DOHH2 (cell line): Measurements from ENCODE around the gene GRAMD2B.
"Not testable (repeated sequence)": the region's sequence is repeated elsewhere in the genome, so short reads cannot be mapped to it uniquely, and the experiment has no call there.

Experiments used
- H3F3A ChIP-seq: fragments of 200-600 bp; sonication (generic), shearing (Covaris generic); 2 replicates; pipeline ENCODE4 v1.6.0; 2016; ENCODE audit warnings: antibody characterized with exemption, mild to moderate bottlenecking; ENCODE audit not compliant: control insufficient read depth, insufficient read depth
- H3K27ac ChIP-seq: fragments of 200-600 bp; sonication (generic); 2 replicates; pipeline ENCODE4 v1.5.1; 2014; ENCODE audit warnings: low read depth, mild to moderate bottlenecking, low read length, moderate library complexity
- H3K27me3 ChIP-seq: fragments of 200-600 bp; sonication (generic); 2 replicates; pipeline ENCODE4 v1.6.1; 2014; ENCODE audit warnings: mild to moderate bottlenecking, low read length, mixed read lengths; ENCODE audit not compliant: control insufficient read depth
- H3K36me3 ChIP-seq: fragments of 200-600 bp; sonication (generic); 2 replicates; pipeline ENCODE4 v1.6.1; 2014; ENCODE audit warnings: mild to moderate bottlenecking, low read length, moderate library complexity, mixed read lengths; ENCODE audit not compliant: control insufficient read depth
- H3K4me1 ChIP-seq: fragments of 200-600 bp; sonication (generic); 2 replicates; pipeline ENCODE4 v1.6.1; 2014; ENCODE audit warnings: mild to moderate bottlenecking, low read length, mixed read lengths; ENCODE audit not compliant: control insufficient read depth
- H3K4me2 ChIP-seq: fragments of 200-600 bp; sonication (generic); 2 replicates; pipeline ENCODE4 v1.6.0; 2014; ENCODE audit warnings: mild to moderate bottlenecking, low read length, moderate library complexity
- H3K4me3 ChIP-seq: fragments of 200-600 bp; sonication (generic); 2 replicates; pipeline ENCODE4 v1.5.1; 2014; ENCODE audit warnings: mild to moderate bottlenecking, low read length, mixed read lengths
- H3K79me2 ChIP-seq: fragments of 200-600 bp; sonication (generic); 2 replicates; pipeline ENCODE4 v1.6.1; 2014; ENCODE audit warnings: mild to moderate bottlenecking, low read length, mixed read lengths; ENCODE audit not compliant: control insufficient read depth
- H3K9me2 ChIP-seq: fragments of 200-600 bp; sonication (generic); replicated peaks from 2 replicates; pipeline ENCODE4 v1.6.1; 2014; ENCODE audit warnings: mild to moderate bottlenecking, low read length, mixed read lengths; ENCODE audit not compliant: control insufficient read depth
- H3K9me3 ChIP-seq: fragments of 200-600 bp; sonication (generic); 2 replicates; pipeline ENCODE4 v1.6.1; 2014; ENCODE audit warnings: antibody characterized with exemption, low read length, mixed read lengths; ENCODE audit not compliant: control insufficient read depth, insufficient read depth
- H4K20me1 ChIP-seq: fragments of 200-600 bp; sonication (generic); 2 replicates; pipeline ENCODE4 v1.6.0; 2014; ENCODE audit warnings: low read depth, mild to moderate bottlenecking, antibody characterized with exemption, low read length, moderate library complexity; ENCODE audit not compliant: control insufficient read depth, insufficient read depth
- EZH2phosphoT487 ChIP-seq: fragments of 200-600 bp; sonication (generic); IDR thresholded peaks from 2 replicates; pipeline ENCODE4 v1.6.1; 2017; ENCODE audit warnings: borderline replicate concordance, mild to moderate bottlenecking, antibody characterized with exemption, low read length, moderate library complexity, mixed read lengths
- TF ChIP-seq, protein P1 (sequence below): fragments of 200-600 bp; sonication (generic); IDR thresholded peaks from one replicate; pipeline ENCODE4 v1.5.1; 2014; ENCODE audit warnings: antibody characterized with exemption, mild to moderate bottlenecking, low read depth, low read length; ENCODE audit not compliant: poor library complexity, severe bottlenecking

GRAMD2B gene

DNA sequence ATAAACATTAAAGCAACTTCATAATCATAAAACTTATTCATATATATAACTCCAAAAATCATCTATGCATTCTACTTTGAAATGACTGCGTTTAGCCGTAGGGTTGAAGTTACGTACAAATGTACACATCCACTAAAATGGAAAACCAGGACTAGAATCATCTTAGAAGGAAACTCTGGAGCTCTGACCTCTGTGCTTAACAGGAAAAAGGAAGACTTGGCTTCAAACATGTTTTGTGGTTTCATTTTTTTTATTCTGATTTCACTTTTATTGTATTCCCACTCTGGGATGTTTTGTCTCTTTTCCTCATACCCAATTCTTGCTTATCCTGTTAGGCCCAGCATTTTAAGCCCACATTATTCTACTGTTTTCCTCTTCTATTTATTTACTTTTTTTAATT is 44.9 kb downstream of the GRAMD2B start:
- H3K4me2 ChIP-seq = no peak overlapping the region
- H3F3A ChIP-seq = no peaks in the 10 kb centered on the region
- no peak overlapping the region for H3K4me3 ChIP-seq
- no peaks in the 10 kb centered on the region for H4K20me1 ChIP-seq
- H3K9me3 ChIP-seq = no peaks in the 10 kb centered on the region
- H3K27ac ChIP-seq = no peak overlapping the region
- TF ChIP-seq EZH2phosphoT487 = no peak
- TF ChIP-seq, protein P1, sequence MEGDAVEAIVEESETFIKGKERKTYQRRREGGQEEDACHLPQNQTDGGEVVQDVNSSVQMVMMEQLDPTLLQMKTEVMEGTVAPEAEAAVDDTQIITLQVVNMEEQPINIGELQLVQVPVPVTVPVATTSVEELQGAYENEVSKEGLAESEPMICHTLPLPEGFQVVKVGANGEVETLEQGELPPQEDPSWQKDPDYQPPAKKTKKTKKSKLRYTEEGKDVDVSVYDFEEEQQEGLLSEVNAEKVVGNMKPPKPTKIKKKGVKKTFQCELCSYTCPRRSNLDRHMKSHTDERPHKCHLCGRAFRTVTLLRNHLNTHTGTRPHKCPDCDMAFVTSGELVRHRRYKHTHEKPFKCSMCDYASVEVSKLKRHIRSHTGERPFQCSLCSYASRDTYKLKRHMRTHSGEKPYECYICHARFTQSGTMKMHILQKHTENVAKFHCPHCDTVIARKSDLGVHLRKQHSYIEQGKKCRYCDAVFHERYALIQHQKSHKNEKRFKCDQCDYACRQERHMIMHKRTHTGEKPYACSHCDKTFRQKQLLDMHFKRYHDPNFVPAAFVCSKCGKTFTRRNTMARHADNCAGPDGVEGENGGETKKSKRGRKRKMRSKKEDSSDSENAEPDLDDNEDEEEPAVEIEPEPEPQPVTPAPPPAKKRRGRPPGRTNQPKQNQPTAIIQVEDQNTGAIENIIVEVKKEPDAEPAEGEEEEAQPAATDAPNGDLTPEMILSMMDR = no peak
- H3K27me3 ChIP-seq = no peaks in the 10 kb centered on the region
- H3K4me1 ChIP-seq = no peaks in the 10 kb centered on the region
- H3K36me3 ChIP-seq = no peaks in the 10 kb centered on the region
- no peaks in the 10 kb centered on the region for H3K9me2 ChIP-seq
- H3K79me2 ChIP-seq = no peaks in the 10 kb centered on the region

DNA sequence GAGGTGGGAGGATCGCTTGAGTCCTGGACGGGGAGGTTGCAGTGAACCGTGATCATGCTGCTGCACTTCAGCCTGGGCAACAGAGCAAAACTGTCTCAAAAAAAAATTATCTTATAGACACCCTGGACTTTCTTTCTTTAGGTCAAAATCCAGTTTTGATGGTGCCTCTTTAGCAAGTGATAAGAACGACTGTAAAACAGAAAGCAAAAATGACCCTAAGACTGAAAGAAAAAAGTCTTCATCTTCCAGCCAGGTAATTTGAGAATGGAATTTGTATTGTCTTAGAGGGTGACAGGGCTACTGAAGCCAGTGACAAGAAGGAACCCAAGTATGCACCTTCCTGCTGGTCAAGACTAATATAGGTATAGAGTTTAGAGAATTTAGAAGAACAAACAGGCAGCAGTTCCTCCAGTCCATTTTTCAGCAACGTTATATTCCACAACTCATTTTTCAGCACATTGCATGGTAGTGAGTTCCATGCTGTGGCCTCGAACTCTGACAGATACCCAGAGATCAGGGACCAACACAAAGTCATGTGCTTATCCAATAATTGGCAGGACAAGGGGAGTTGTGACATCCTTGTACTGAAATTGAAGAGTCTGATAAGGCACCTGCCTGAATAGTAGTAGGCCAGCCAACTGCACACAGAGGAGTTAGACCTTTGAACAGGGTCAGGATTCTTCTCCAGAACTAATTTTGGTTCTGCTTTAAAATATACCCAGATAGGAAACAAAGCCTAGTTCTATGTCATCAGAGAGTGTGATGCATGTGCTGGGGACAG is 46.5 kb downstream of the GRAMD2B start:
- H3K27me3 ChIP-seq = no peaks in the 10 kb centered on the region
- no peak overlapping the region for H3K4me2 ChIP-seq
- no peak overlapping the region for H3K4me3 ChIP-seq
- H3K4me1 ChIP-seq = no peaks in the 10 kb centered on the region
- TF ChIP-seq, protein P1 = no peak
- no peak for TF ChIP-seq EZH2phosphoT487
- no peaks in the 10 kb centered on the region for H3K36me3 ChIP-seq
- H3K9me3 ChIP-seq = no peaks in the 10 kb centered on the region
- H3K79me2 ChIP-seq = no peaks in the 10 kb centered on the region
- no peaks in the 10 kb centered on the region for H4K20me1 ChIP-seq
- no peaks in the 10 kb centered on the region for H3K9me2 ChIP-seq
- no peak overlapping the region for H3K27ac ChIP-seq
- no peaks in the 10 kb centered on the region for H3F3A ChIP-seq

DNA sequence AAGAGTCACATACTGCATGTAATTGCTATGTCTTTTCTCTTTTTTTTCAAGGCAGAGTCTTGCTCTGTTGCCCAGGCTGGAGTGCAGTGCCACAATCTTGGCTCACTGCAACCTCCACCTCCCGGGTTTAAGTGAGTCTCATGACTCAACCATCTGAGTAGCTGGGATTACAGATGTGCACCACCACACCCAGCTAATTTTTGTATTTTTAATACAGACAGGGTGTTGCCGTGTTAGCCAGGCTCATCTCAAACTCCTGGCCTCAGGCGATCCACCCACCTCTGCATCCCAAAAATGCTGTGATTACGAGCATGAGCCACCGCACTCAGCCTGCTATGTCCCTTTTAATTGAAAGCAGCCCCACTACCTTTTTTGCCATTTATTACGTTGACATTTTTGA is 47.3 kb downstream of the GRAMD2B start:
- not testable (repeated sequence) for H3K4me3 ChIP-seq, H3K79me2 ChIP-seq, H3K4me2 ChIP-seq, H4K20me1 ChIP-seq, H3K27me3 ChIP-seq, H3K4me1 ChIP-seq, H3K9me2 ChIP-seq, H3F3A ChIP-seq, H3K36me3 ChIP-seq, H3K27ac ChIP-seq, H3K9me3 ChIP-seq

DNA sequence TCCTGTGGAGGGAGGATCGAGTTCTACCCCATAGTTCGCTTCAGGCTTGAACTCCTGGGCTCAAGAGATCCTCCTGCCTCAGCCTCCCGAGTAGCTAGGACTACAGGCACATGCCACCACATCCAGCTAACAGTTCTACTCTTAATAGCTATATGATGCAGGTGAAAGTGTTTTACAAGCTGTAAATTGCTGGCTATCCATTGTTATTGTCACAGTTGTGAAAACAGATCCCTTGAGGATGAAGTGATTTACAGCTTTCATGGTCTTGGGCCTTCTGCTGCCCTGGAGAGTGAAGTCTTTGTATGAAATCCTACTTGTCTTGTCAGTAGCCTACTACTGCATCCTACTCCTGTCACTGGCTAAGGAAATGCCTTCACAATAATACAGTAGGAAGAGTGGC is 48.0 kb downstream of the GRAMD2B start:
- H3K9me2 ChIP-seq = no peaks in the 10 kb centered on the region
- no peaks in the 10 kb centered on the region for H4K20me1 ChIP-seq
- H3K27ac ChIP-seq = no peak overlapping the region
- TF ChIP-seq, protein P1 = no peak
- TF ChIP-seq EZH2phosphoT487 = no peak
- no peaks in the 10 kb centered on the region for H3K27me3 ChIP-seq
- H3K9me3 ChIP-seq = no peaks in the 10 kb centered on the region
- no peaks in the 10 kb centered on the region for H3K4me1 ChIP-seq
- H3K4me2 ChIP-seq = no peak overlapping the region
- H3K4me3 ChIP-seq = no peak overlapping the region
- H3K79me2 ChIP-seq = no peaks in the 10 kb centered on the region
- H3K36me3 ChIP-seq = no peaks in the 10 kb centered on the region
- no peaks in the 10 kb centered on the region for H3F3A ChIP-seq
